Endodermal cell (in vitro differentiated cells): ENCODE measurements around the gene ERICH6. TPM values are rescaled to one million over a fixed set of nuclear protein-coding genes. Genes with fewer than 3 reads are reported as not detected.

ENCODE experiments used
- DNase-seq: peaks from one replicate; pipeline ENCODE4 v3.0.0-alpha.2; 2017
- H3K27ac ChIP-seq: 2 replicates; pipeline ENCODE4 v1.5.1; 2013; ENCODE audit warnings: mild to moderate bottlenecking, low read depth, low read length, moderate library complexity
- H3K27me3 ChIP-seq: 2 replicates; pipeline ENCODE4 v1.6.1; 2013; ENCODE audit warnings: mild to moderate bottlenecking, low read length, moderate library complexity; ENCODE audit not compliant: insufficient read depth, control insufficient read depth, poor library complexity, severe bottlenecking
- H3K36me3 ChIP-seq: 2 replicates; pipeline ENCODE4 v1.7.0; 2013; ENCODE audit warnings: mild to moderate bottlenecking, low read length, moderate library complexity; ENCODE audit not compliant: control insufficient read depth, insufficient read depth
- H3K4me1 ChIP-seq: one replicate; pipeline ENCODE4 v1.7.0; 2013; ENCODE audit warnings: low read length; ENCODE audit not compliant: control insufficient read depth, insufficient read depth
- H3K4me3 ChIP-seq: 2 replicates; pipeline ENCODE4 v1.5.1; 2013; ENCODE audit warnings: mild to moderate bottlenecking, low read length, moderate library complexity
- H3K9ac ChIP-seq: 2 replicates; pipeline ENCODE4 v1.6.1; 2013; ENCODE audit warnings: mild to moderate bottlenecking, low read length, moderate library complexity; ENCODE audit not compliant: poor library complexity, severe bottlenecking; ENCODE audit errors: extremely low read depth
- H3K9me3 ChIP-seq: 2 replicates; pipeline ENCODE4 v1.6.1; 2013; ENCODE audit warnings: mild to moderate bottlenecking, low read length, moderate library complexity; ENCODE audit not compliant: control insufficient read depth
- H3K27ac Mint-ChIP-seq: 2 replicates; pipeline ENCODE4 v1.8.0; 2020; ENCODE audit warnings: mixed read lengths
- H3K27me3 Mint-ChIP-seq: 2 replicates; pipeline ENCODE4 v1.8.0; 2021; ENCODE audit warnings: mild to moderate bottlenecking, mixed read lengths; ENCODE audit not compliant: insufficient read depth
- H3K36me3 Mint-ChIP-seq: 2 replicates; pipeline ENCODE4 v1.8.0; 2020; ENCODE audit warnings: low read depth, mixed read lengths
- H3K4me1 Mint-ChIP-seq: 2 replicates; pipeline ENCODE4 v1.8.0; 2020; ENCODE audit warnings: mixed read lengths
- H3K4me3 Mint-ChIP-seq: 2 replicates; pipeline ENCODE4 v1.8.0; 2020; ENCODE audit warnings: mild to moderate bottlenecking, moderate library complexity, mixed read lengths
- H3K9me3 Mint-ChIP-seq: 2 replicates; pipeline ENCODE4 v1.8.0; 2020; ENCODE audit warnings: mild to moderate bottlenecking, mixed read lengths
- WGBS, 2 experiments: methylation state at CpG; one replicate each; pipeline versions ENCODE4 v1.1.5 to v1.1.7; 2013; ENCODE audit warnings: missing lambda C conversion rate in 2 of 2, mixed read lengths in 1 of 2; ENCODE audit not compliant: insufficient coverage in 1 of 2, insufficient read length in 1 of 2; 5-methylcytosine and 5-hydroxymethylcytosine counted together
- total RNA-seq, 2 donors: library from RNA; stranded (reverse); fragmentation: NEBNext Ultra II Directional in 1 of 2; extraction: Animal tissue kit (Norgen Biotek cat#: 25700) in 1 of 2; gene quantifications; 2 replicates in 1 of 2; 3 replicates in 1 of 2; pipeline ENCODE4 v1.2.1, GENCODE V29; 2021
- TF ChIP-seq, protein P1 (sequence below): fragments of 200-600 bp; sonication (generic); conservative IDR thresholded peaks from 2 replicates; pipeline ENCODE4 v1.5.0; 2021; ENCODE audit warnings: antibody characterized with exemption, mild to moderate bottlenecking

Gene ERICH6
- total RNA-seq, 2 donors from 2014 or later = 0.42 TPM; not detected in 1

- H3K9me3 ChIP-seq = no peaks in the 10 kb centered on the region
- Mint-ChIP-seq H3K4me1 (no peaks in the 10 kb centered on the region), H3K9me3 (no peaks in the 10 kb centered on the region)
Observed at GRCh38 chr3:150666167-150666566, 37.6 kb downstream of the ERICH6 start.

GRCh38 chr3:150663461-150663860 is 40.3 kb downstream of the ERICH6 start:
- Histone ChIP-seq H3K4me1 (no peaks in the 10 kb centered on the region), H3K27ac (no peak overlapping the region), H3K36me3 (no peaks in the 10 kb centered on the region), H3K27me3 (peaks cover 48% of the 10 kb centered on the region), H3K4me3 (no peak overlapping the region), H3K9ac (no peak overlapping the region), H3K9me3 (no peaks in the 10 kb centered on the region)
- H3K27me3 Mint-ChIP-seq = peaks cover 62% of the 10 kb centered on the region
- DNase-seq = no peak
- no peaks in the 10 kb centered on the region for H3K4me1 Mint-ChIP-seq
- no peaks in the 10 kb centered on the region for H3K36me3 Mint-ChIP-seq
- no peak overlapping the region for H3K4me3 Mint-ChIP-seq
- H3K27ac Mint-ChIP-seq = no peak overlapping the region
- H3K9me3 Mint-ChIP-seq = no peaks in the 10 kb centered on the region
- TF ChIP-seq, protein P1, sequence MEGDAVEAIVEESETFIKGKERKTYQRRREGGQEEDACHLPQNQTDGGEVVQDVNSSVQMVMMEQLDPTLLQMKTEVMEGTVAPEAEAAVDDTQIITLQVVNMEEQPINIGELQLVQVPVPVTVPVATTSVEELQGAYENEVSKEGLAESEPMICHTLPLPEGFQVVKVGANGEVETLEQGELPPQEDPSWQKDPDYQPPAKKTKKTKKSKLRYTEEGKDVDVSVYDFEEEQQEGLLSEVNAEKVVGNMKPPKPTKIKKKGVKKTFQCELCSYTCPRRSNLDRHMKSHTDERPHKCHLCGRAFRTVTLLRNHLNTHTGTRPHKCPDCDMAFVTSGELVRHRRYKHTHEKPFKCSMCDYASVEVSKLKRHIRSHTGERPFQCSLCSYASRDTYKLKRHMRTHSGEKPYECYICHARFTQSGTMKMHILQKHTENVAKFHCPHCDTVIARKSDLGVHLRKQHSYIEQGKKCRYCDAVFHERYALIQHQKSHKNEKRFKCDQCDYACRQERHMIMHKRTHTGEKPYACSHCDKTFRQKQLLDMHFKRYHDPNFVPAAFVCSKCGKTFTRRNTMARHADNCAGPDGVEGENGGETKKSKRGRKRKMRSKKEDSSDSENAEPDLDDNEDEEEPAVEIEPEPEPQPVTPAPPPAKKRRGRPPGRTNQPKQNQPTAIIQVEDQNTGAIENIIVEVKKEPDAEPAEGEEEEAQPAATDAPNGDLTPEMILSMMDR = no peak
- WGBS, 2 experiments = 92 to 98% methylated on average over 6 to 8 of the region's 8 CpGs

More at GRCh38 chr3:150666167-150666566, 37.6 kb downstream of the ERICH6 start:
- Histone ChIP-seq H3K27ac (no peak overlapping the region), H3K4me1 (no peaks in the 10 kb centered on the region), H3K9ac (no peak overlapping the region), H3K27me3 (peaks cover 39% of the 10 kb centered on the region), H3K36me3 (no peaks in the 10 kb centered on the region), H3K4me3 (no peak overlapping the region)
- Mint-ChIP-seq H3K4me3 (no peak overlapping the region), H3K36me3 (no peaks in the 10 kb centered on the region), H3K27ac (no peak overlapping the region), H3K27me3 (peaks cover 58% of the 10 kb centered on the region)
- TF ChIP-seq, protein P1 = no peak
- no peak for DNase-seq
- 90 to 92% methylated on average over 3 to 5 of the region's 5 CpGs for WGBS, 2 experiments

- Histone ChIP-seq H3K4me3 (no peak overlapping the region), H3K9me3 (no peaks in the 10 kb centered on the region), H3K27ac (no peak overlapping the region), H3K27me3 (peaks cover 48% of the 10 kb centered on the region), H3K36me3 (no peaks in the 10 kb centered on the region), H3K4me1 (no peaks in the 10 kb centered on the region), H3K9ac (no peak overlapping the region)
- TF ChIP-seq, protein P1 = no peak
- Mint-ChIP-seq H3K27me3 (peaks cover 58% of the 10 kb centered on the region), H3K27ac (no peak overlapping the region), H3K4me3 (no peak overlapping the region), H3K4me1 (no peaks in the 10 kb centered on the region), H3K9me3 (no peaks in the 10 kb centered on the region), H3K36me3 (no peaks in the 10 kb centered on the region)
- no peak for DNase-seq
- 86 to 89% methylated on average over 7 of the region's 7 CpGs for WGBS, 2 experiments
Observed at GRCh38 chr3:150662410-150663200, 41.1 kb downstream of the ERICH6 start.
